A673 (cell line): ENCODE data around the gene MAPK8IP3. TPM values are rescaled to one million over a fixed set of nuclear protein-coding genes. Genes with fewer than 3 reads are reported as not detected.

Experiments
- BruUV-seq: library from RNA; stranded (reverse); fragments of 400-500 nt; replicated peaks from 2 replicates; lab custom pipeline; 2021; lab: Mats Ljungman, UMichigan
- CTCF ChIA-PET: fragments of 300-600 bp; sonication (Branson Sonifier 250); formaldehyde crosslinking; loops from one replicate; lab custom pipeline; 2022; ENCODE audit warnings: antibody characterized with exemption; lab: Charles Lee
- POLR2A ChIA-PET: fragments of 300-600 bp; sonication (Branson Sonifier 250); formaldehyde crosslinking; loops from one replicate; lab custom pipeline; 2022; ENCODE audit warnings: antibody characterized with exemption; ENCODE audit not compliant: low non-redundant PET; lab: Charles Lee
- DNase-seq: peaks from one replicate; pipeline ENCODE4 v3.0.0-alpha.2; 2015; ENCODE audit warnings: low spot score
- H3K27ac ChIP-seq: fragments of 200-600 bp; sonication (generic); 2 replicates; pipeline ENCODE4 v1.5.1; 2016; ENCODE audit warnings: mixed run types, low read depth, mild to moderate bottlenecking, mixed read lengths, antibody characterized with exemption, low read length; ENCODE audit not compliant: poor library complexity, severe bottlenecking
- H3K27me3 ChIP-seq: fragments of 200-600 bp; sonication (generic); replicated peaks from 2 replicates; pipeline ENCODE4 v1.6.1; 2017; ENCODE audit warnings: mixed run types, low read depth, mild to moderate bottlenecking, mixed read lengths, antibody characterized with exemption, low read length; ENCODE audit not compliant: insufficient read depth, poor library complexity
- H3K36me3 ChIP-seq: fragments of 200-600 bp; sonication (generic); 2 replicates; pipeline ENCODE4 v1.6.1; 2016; ENCODE audit warnings: mixed run types, mild to moderate bottlenecking, mixed read lengths, antibody characterized with exemption, low read length; ENCODE audit not compliant: insufficient read depth, poor library complexity, severe bottlenecking
- H3K4me1 ChIP-seq: fragments of 200-600 bp; sonication (generic); 2 replicates; pipeline ENCODE4 v1.6.1; 2017; ENCODE audit warnings: mixed run types, mild to moderate bottlenecking, mixed read lengths, antibody characterized with exemption, low read length; ENCODE audit not compliant: insufficient read depth, poor library complexity, severe bottlenecking
- H3K4me3 ChIP-seq: fragments of 200-600 bp; sonication (generic); 2 replicates; pipeline ENCODE4 v1.5.1; 2016; ENCODE audit warnings: low read depth, mixed run types, mild to moderate bottlenecking, mixed read lengths, low read length; ENCODE audit not compliant: poor library complexity, severe bottlenecking
- H3K9me3 ChIP-seq: fragments of 200-600 bp; sonication (generic); 2 replicates; pipeline ENCODE4 v1.6.1; 2016; ENCODE audit warnings: mixed run types, low read depth, mild to moderate bottlenecking, mixed read lengths, antibody characterized with exemption, low read length; ENCODE audit not compliant: poor library complexity, severe bottlenecking
- EZH2 ChIP-seq: fragments of 200-600 bp; sonication (generic); IDR thresholded peaks from 2 replicates; pipeline ENCODE4 v1.6.1; 2017; ENCODE audit warnings: borderline replicate concordance, low read depth, mild to moderate bottlenecking, mixed read lengths, antibody characterized with exemption, low read length; ENCODE audit not compliant: poor library complexity, severe bottlenecking
- intact Hi-C: fragments of 100-400 bp; cut with micrococcal nuclease; formaldehyde crosslinking; loops from one replicate; pipeline ENCODE4 v1.10.0; 2022; ENCODE audit not compliant: unreplicated experiment
- total RNA-seq: library from RNA; stranded (reverse); gene quantifications from 2 replicates; pipeline ENCODE4 v1.2.3, GENCODE V29; 2021
- TF ChIP-seq, protein P1 (sequence below): fragments of 300-800, 200-600 bp; sonication (generic); conservative IDR thresholded peaks from 2 replicates; pipeline ENCODE4 v1.5.1; 2017; ENCODE audit warnings: low read depth, mild to moderate bottlenecking, antibody characterized with exemption, low read length, moderate library complexity, mixed read lengths

The MAPK8IP3 gene
- total RNA-seq, 1 experiment from 2014 or later: 69.2 TPM

DNA sequence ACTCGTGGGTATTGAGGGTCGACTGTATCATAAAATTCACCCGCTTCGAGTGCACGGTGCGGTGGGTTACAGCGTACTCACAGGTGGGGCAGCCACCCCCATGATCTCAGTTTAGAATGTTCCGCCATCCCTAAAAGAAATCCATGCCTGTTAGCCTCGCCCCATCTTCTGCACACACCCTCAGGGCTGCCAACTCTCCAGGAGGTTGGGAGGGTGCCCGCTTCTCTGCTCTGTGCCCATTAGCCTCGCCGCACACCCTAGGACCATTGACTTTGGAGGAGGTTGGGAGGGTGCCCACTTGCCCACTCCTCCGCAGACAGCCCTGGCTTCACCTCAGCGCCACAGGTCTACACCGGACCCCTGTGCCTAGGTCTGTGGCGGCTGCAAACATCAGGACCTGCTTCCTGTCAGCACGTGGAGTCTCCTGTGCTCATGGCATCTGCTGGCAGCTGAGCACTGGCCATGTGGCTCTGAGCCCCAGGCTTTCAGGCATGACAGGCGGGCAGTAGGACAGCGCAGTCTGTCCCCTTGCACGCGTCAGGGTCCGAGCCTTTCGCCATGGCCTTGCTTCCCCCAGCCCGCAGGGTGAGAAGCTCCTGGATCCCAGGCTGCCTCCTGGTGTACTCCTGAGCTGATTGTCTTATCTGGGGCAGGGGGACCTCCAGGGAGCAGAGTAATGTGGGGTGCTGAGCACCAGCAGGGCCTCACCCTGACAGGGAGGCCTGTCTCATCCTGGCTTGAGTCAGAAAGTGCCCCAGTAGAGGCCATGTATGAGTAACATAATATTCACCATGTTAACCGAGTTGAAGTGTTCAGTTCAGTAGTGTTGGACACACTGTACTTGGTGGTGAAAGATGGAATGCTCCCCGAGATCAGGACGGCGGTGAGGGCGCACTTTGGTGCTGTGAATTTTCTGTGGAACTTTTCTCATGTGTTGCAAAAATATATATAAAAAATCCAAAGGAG, 43.4 kb downstream of the MAPK8IP3 start:
- no peak overlapping the region for H3K4me3 ChIP-seq
- peaks cover 17% of the 10 kb centered on the region for H3K36me3 ChIP-seq
- CTCF ChIA-PET: no interaction called here
- intact Hi-C loops: no loop called here
- no peaks in the 10 kb centered on the region for H3K9me3 ChIP-seq
- POLR2A ChIA-PET: no interaction called here
- DNase-seq: no peak
- no peak for TF ChIP-seq EZH2
- TF ChIP-seq, protein P1, sequence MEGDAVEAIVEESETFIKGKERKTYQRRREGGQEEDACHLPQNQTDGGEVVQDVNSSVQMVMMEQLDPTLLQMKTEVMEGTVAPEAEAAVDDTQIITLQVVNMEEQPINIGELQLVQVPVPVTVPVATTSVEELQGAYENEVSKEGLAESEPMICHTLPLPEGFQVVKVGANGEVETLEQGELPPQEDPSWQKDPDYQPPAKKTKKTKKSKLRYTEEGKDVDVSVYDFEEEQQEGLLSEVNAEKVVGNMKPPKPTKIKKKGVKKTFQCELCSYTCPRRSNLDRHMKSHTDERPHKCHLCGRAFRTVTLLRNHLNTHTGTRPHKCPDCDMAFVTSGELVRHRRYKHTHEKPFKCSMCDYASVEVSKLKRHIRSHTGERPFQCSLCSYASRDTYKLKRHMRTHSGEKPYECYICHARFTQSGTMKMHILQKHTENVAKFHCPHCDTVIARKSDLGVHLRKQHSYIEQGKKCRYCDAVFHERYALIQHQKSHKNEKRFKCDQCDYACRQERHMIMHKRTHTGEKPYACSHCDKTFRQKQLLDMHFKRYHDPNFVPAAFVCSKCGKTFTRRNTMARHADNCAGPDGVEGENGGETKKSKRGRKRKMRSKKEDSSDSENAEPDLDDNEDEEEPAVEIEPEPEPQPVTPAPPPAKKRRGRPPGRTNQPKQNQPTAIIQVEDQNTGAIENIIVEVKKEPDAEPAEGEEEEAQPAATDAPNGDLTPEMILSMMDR: no peak
- H3K27me3 ChIP-seq: no peaks in the 10 kb centered on the region
- BruUV-seq: no TSS peak
- no peak overlapping the region for H3K27ac ChIP-seq
- H3K4me1 ChIP-seq: no peaks in the 10 kb centered on the region

DNA sequence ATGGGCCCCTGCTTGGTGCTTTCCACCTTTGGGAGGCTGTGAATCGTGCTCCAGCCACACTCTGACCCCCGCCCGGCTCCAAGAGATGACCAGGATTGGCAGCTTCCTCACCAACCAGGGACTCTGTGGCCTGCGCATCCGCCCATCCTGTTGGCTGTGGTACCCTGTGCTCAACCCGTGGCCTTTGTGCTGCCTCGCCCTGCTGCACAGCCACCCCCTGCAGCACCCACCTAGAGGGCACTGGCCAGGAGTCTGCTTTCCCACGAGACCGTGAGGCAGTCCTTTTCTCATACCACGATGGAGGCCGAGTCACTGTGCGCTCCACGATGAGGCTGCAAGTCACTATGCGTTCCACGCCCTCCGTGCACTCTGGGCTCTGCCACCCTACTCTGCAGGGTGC, 46.0 kb downstream of the MAPK8IP3 start:
- CTCF ChIA-PET: no interaction called here
- no peak for DNase-seq
- Histone ChIP-seq H3K4me1 (no peaks in the 10 kb centered on the region), H3K4me3 (no peak overlapping the region), H3K9me3 (no peaks in the 10 kb centered on the region), H3K27ac (no peak overlapping the region), H3K36me3 (peaks cover 17% of the 10 kb centered on the region), H3K27me3 (no peaks in the 10 kb centered on the region)
- intact Hi-C loops: no loop called here
- no peak for TF ChIP-seq EZH2
- TF ChIP-seq, protein P1: no peak
- no TSS peak for BruUV-seq
- POLR2A ChIA-PET: no interaction called here

DNA sequence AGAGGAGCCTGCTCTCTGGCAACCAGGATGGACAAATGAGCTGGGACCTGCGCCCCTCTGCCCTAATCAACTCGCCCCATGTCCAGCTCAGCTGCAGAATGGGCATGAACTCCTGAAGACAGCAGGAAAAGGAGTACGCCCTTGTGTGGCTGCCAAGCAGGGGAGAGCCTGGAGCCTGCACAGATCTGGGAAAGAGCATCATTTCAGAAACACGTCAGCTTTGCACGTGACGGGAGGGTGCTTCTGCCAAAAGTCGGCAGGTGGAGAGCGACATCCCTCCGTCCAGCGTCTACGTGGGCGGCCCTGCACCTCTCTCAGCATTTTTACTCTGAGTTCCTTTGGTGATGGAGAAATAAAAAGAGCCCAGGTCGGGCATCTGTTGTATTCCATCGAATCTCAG, 46.9 kb downstream of the MAPK8IP3 start:
- H3K27ac ChIP-seq: no peak overlapping the region

More for the DNA sequence above, 46.9 kb downstream of the MAPK8IP3 start:
- TF ChIP-seq, protein P1: no peak
- TF ChIP-seq EZH2: no peak
- no peak for DNase-seq
- H3K27me3 ChIP-seq: no peaks in the 10 kb centered on the region
- peaks cover 17% of the 10 kb centered on the region for H3K36me3 ChIP-seq
- CTCF ChIA-PET: no interaction called here
- no TSS peak for BruUV-seq
- H3K9me3 ChIP-seq: no peaks in the 10 kb centered on the region
- intact Hi-C loops: no loop called here
- H3K4me1 ChIP-seq: no peaks in the 10 kb centered on the region
- POLR2A ChIA-PET: interaction anchor here (0.6 kb wide), 1 partner anchor 613 kb away, joined by 3 read pairs; no protein-coding TSS in a partner anchor
- H3K4me3 ChIP-seq: no peak overlapping the region
